Posterior vena cava (tissue), 2 donors: ENCODE data around the gene MTFMT. TPM values are rescaled to one million over a fixed set of nuclear protein-coding genes. Genes with fewer than 3 reads are reported as not detected.

Experiments used
- DNase-seq: peaks from one replicate; pipeline ENCODE4 v3.0.0-alpha.2; 2020; ENCODE audit warnings: low spot score
- intact Hi-C, 2 donors: fragments of 100-400 bp; cut with DNase I; formaldehyde crosslinking; loops; one replicate each; pipeline versions ENCODE4 v1.14.1 to v1.14.2; 2022 to 2023
- total RNA-seq, 2 donors: library from RNA; stranded (reverse); fragmentation: NEBNext Ultra II Directional; extraction: Animal tissue kit (Norgen Biotek cat#: 25700); gene quantifications; one replicate each; pipeline ENCODE4 v1.2.1, GENCODE V29; 2021
- donor health status: DM: yes; HTN: yes; CAD: no.
- donor health status: DM: yes; HTN: yes; CAD: no.

Gene MTFMT
- total RNA-seq, 2 donors from 2014 or later: 14.9 to 20.0 TPM

GRCh38 chr15:64951777-64952418, 77.5 kb downstream of the MTFMT start:
- no peak for DNase-seq
- intact Hi-C loops: no loop called here

Other genes starting within 250 kb of the MTFMT start
- gene PIF1, start 204.0 kb downstream of the MTFMT start, total RNA-seq: 1 to 10 TPM in 1 of 2 donors, under 1 TPM in 1; 0.95 to 1.9 TPM
- 10 to 100 TPM; 40.9 to 50.1 TPM for gene PLEKHO2, start 187.7 kb downstream of the MTFMT start, total RNA-seq
- gene ANKDD1A, start 117.7 kb downstream of the MTFMT start, total RNA-seq: 10 to 100 TPM; 17.1 to 25.1 TPM
- gene SPG21, start 39.7 kb downstream of the MTFMT start, total RNA-seq: 10 to 100 TPM; 65.8 to 78.2 TPM
- not detected for gene SLC51B, start 15.7 kb upstream of the MTFMT start, total RNA-seq
- 10 to 100 TPM; 82.4 to 93.9 TPM for gene RASL12, start 38.4 kb upstream of the MTFMT start, total RNA-seq
- gene KBTBD13, start 47.1 kb upstream of the MTFMT start, total RNA-seq: under 1 TPM; 0.37 to 0.57 TPM
- gene UBAP1L, start 85.6 kb upstream of the MTFMT start, total RNA-seq: 1 to 10 TPM; 3.6 to 3.7 TPM
- 10 to 100 TPM; 17.6 to 19.6 TPM for gene PDCD7, start 104.2 kb upstream of the MTFMT start, total RNA-seq
- gene CLPX, start 155.7 kb upstream of the MTFMT start, total RNA-seq: 10 to 100 TPM; 28.9 to 34.8 TPM
- gene CILP, start 181.8 kb upstream of the MTFMT start, total RNA-seq: 10 to 100 TPM in 1 of 2 donors, 1 to 10 TPM in 1; 9.6 to 43.4 TPM